BLaER1 treated with 17β-estradiol and CSF1 and Interleukin-3, amounts not matched to agents 10 nM and 100 nM (cell line): Measurements from ENCODE around the gene IDH2.
"Not testable (repeated sequence)": the region's sequence is repeated elsewhere in the genome, so short reads cannot be mapped to it uniquely, and the experiment has no call there.

ENCODE experiments used
- H3K27ac ChIP-seq, 11 experiments: shearing (Covaris generic); formaldehyde crosslinking; 2 replicates each; pipeline ENCODE4 v1.8.1; 2022
- H3K27me3 ChIP-seq, 11 experiments: shearing (Covaris generic); formaldehyde crosslinking; 2 replicates each; pipeline ENCODE4 v1.8.1; 2022
- H3K36me3 ChIP-seq, 11 experiments: shearing (Covaris generic); formaldehyde crosslinking; 2 replicates each; pipeline ENCODE4 v1.8.1; 2022
- H3K4me1 ChIP-seq, 10 experiments: shearing (Covaris generic); formaldehyde crosslinking; 2 replicates each; pipeline ENCODE4 v1.8.1; 2022
- H3K4me2 ChIP-seq, 11 experiments: shearing (Covaris generic); formaldehyde crosslinking; 2 replicates each; pipeline ENCODE4 v1.8.1; 2022
- H3K4me3 ChIP-seq, 10 experiments: shearing (Covaris generic); formaldehyde crosslinking; 2 replicates each; pipeline ENCODE4 v1.8.1; 2022
- H3K9ac ChIP-seq, 11 experiments: shearing (Covaris generic); formaldehyde crosslinking; 2 replicates each; pipeline ENCODE4 v1.8.1; 2022
- H3K9me3 ChIP-seq, 11 experiments: shearing (Covaris generic); formaldehyde crosslinking; replicated peaks in 1 of 11; 2 replicates each; pipeline ENCODE4 v1.8.1; 2022
- H4K20me1 ChIP-seq, 11 experiments: shearing (Covaris generic); formaldehyde crosslinking; 2 replicates each; pipeline ENCODE4 v1.8.1; 2022
- Cebpa-rat ChIP-seq, 11 experiments: shearing (Covaris generic); IDR thresholded peaks; 2 replicates each; pipeline ENCODE4 v1.8.1; 2022

IDH2 gene

DNA sequence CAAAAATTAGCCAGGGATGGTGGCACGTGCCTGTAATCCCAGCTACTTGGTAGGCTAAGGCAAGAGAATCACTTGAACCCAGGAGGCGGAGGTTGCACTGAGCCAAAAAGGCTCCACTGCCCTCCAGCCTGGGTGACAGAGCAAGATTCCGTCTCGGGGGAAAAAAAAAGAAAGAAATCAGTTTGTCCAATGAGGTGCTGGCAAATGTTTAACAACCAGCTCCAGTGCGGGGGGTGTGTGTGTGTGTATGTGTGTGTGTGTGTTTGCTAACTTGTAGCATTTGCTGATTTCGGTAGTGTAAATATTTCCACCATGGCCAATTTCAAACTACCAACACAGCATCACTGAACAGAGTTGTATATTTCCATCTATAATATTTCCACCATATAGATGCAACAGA, 23.8 kb upstream of the IDH2 start:
- Histone ChIP-seq H3K4me2 (no peak overlapping the region), H3K4me1 (peaks cover 5 to 18% (median 17%) of the 10 kb centered on the region in 10 experiments)
- TF ChIP-seq Cebpa-rat (IDR thresholded peaks at IDR 0.05) = no peak

DNA sequence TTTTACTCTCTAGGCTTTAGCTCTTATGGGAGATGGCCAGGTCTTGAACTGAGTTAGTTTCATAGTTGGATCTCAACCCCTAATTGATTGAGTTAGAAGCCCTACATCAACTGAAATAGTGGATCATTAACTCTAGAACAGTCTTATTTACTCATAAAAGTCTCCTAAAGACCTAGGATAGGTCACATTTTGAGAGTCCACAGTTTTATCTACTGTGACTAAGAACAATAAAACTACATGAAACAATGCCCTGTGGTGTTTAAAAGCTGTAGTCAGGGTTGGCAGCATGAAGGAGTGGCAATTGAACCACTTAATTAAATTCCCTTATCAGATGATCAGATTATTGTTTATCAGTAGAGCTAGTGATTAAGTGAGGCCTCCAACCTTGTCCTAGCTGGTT, 22.2 kb upstream of the IDH2 start:
- Histone ChIP-seq H3K4me2 (no peak overlapping the region), H3K36me3 (no peaks in the 10 kb centered on the region), H3K27me3 (no peaks in the 10 kb centered on the region), H3K4me3 (no peak overlapping the region), H3K9ac (no peak overlapping the region), H3K4me1 (peaks cover 0 to 3% (median 2%) of the 10 kb centered on the region in 10 experiments; a peak in 13 of 20 replicates), H3K27ac (no peak overlapping the region), H4K20me1 (no peaks in the 10 kb centered on the region), H3K9me3 (no peaks in the 10 kb centered on the region)
- TF ChIP-seq Cebpa-rat (IDR thresholded peaks at IDR 0.05) = no peak

More for the DNA sequence above, 23.8 kb upstream of the IDH2 start:
- Histone ChIP-seq H3K9ac (no peak overlapping the region), H3K27ac (no peak overlapping the region), H3K27me3 (no peaks in the 10 kb centered on the region), H4K20me1 (no peaks in the 10 kb centered on the region), H3K36me3 (no peaks in the 10 kb centered on the region), H3K9me3 (no peaks in the 10 kb centered on the region), H3K4me3 (no peak overlapping the region)

DNA sequence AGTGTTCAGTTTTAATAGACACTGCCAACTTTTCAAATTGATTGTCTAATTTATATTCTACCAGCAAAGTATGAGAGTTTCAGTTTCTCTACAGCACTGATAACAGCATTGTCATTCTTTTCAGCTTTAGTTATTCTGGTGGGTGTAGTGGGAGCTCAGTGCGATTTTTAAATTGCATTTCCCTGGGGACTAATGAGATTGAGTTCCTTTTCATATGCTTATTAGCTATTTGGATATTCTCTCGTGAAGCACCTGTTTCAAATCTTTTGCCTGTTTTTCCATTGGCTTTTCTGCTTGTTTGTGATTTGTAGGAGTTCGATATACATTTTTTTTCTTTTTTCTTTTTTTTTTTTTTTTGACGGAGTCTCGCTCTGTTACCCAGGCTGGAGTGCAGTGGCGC, 18.8 kb upstream of the IDH2 start:
- no peak overlapping the region for H3K27ac ChIP-seq
- H3K27me3 ChIP-seq = no peaks in the 10 kb centered on the region
- H4K20me1 ChIP-seq = no peaks in the 10 kb centered on the region
- H3K9ac ChIP-seq = no peak overlapping the region
- TF ChIP-seq Cebpa-rat (IDR thresholded peaks at IDR 0.05) = no peak
- H3K4me3 ChIP-seq = no peak overlapping the region
- no peaks in the 10 kb centered on the region; a peak in 1 of 22 replicates for H3K36me3 ChIP-seq
- H3K4me2 ChIP-seq = no peak overlapping the region
- H3K4me1 ChIP-seq = no peaks in the 10 kb centered on the region
- H3K9me3 ChIP-seq = peaks cover 0 to 5% (median 0%) of the 10 kb centered on the region in 11 experiments; a peak in 3 of 22 replicates

DNA sequence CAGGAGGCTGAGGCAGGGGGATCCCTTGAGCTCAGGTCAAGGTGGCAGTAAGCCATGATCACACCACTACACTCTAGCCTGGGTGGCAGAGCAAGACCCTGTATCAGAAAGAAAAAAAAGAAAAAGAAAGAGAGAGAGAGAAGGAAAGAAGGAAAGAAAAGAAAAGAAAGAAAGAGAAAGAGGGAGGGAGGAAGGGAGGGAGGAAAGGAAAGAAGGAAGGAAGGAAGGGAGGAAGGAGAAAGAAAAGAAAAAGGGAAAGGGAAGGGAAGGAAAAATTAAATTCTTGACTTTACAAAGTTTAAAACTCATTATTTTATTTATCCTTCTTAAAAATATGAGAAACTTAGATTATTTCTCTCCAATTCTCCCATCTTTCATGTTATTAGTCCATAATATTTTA, 17.1 kb upstream of the IDH2 start:
- Histone ChIP-seq H3K27ac (no peak overlapping the region), H3K4me2 (no peak overlapping the region), H3K4me3 (no peak overlapping the region), H3K36me3 (peaks cover 0 to 3% (median 0%) of the 10 kb centered on the region in 11 experiments; a peak in 3 of 22 replicates), H3K27me3 (no peaks in the 10 kb centered on the region), H3K9ac (no peak overlapping the region), H3K4me1 (no peaks in the 10 kb centered on the region), H3K9me3 (peaks cover 12 to 22% (median 15%) of the 10 kb centered on the region in 11 experiments), H4K20me1 (no peaks in the 10 kb centered on the region)
- no peak for TF ChIP-seq Cebpa-rat (IDR thresholded peaks at IDR 0.05)

DNA sequence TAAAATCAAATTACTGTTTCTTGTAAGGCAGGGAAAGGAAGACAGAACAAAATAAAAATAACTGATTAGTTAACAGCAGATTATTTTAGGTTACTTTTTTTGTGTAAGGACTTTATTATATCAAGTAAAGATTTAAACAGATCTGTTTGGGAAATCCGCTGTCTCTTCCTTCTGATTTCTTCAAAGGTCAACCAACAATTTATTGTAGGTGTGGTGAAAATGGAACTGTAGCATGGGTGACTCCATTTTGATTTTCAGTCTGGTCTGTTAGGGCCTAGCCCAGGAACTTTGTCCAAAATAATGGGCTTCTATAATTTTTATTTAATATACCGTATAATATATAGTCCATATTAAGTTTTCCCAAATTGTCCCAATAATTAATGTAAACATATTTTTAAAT, 13.5 kb upstream of the IDH2 start:
- Histone ChIP-seq H3K4me3 (no peak overlapping the region), H3K27ac (no peak overlapping the region), H3K9ac (no peak overlapping the region), H3K36me3 (peaks cover 0 to 5% (median 0%) of the 10 kb centered on the region in 11 experiments; a peak in 3 of 22 replicates), H3K9me3 (peaks cover 24 to 33% (median 27%) of the 10 kb centered on the region in 11 experiments), H3K4me1 (no peaks in the 10 kb centered on the region), H4K20me1 (no peaks in the 10 kb centered on the region), H3K27me3 (no peaks in the 10 kb centered on the region), H3K4me2 (no peak overlapping the region)
- no peak for TF ChIP-seq Cebpa-rat (IDR thresholded peaks at IDR 0.05)

DNA sequence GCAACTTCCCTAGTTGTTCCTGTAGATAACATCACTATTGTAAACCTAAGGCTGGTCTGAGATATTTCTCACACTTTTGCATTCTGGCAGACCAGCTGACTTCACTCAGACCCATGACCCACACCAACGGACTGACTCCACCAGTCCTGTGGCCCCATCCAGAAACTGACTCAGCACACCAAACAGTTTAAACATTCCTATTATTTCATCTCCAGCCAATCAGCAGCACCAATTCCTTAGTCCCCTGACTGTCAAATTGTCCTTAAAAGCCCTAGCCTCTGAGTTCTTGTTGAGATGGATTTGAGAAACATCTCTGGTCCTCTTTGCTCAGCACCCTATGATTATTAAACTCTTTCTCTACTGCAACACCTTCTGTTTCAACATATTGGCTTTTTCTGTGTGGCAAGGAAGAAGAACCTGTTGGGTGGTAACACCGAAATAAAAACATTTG, 12.2 kb upstream of the IDH2 start:
- Histone ChIP-seq H3K9ac (no peak overlapping the region), H3K4me3 (no peak overlapping the region), H4K20me1 (no peaks in the 10 kb centered on the region), H3K36me3 (peaks cover 0 to 5% (median 0%) of the 10 kb centered on the region in 11 experiments; a peak in 3 of 22 replicates), H3K27ac (no peak overlapping the region), H3K27me3 (no peaks in the 10 kb centered on the region), H3K4me2 (no peak overlapping the region), H3K9me3 (peaks cover 24 to 33% (median 27%) of the 10 kb centered on the region in 11 experiments), H3K4me1 (peaks cover 0 to 8% (median 0%) of the 10 kb centered on the region in 10 experiments; a peak in 6 of 20 replicates)
- TF ChIP-seq Cebpa-rat (IDR thresholded peaks at IDR 0.05) = no peak

DNA sequence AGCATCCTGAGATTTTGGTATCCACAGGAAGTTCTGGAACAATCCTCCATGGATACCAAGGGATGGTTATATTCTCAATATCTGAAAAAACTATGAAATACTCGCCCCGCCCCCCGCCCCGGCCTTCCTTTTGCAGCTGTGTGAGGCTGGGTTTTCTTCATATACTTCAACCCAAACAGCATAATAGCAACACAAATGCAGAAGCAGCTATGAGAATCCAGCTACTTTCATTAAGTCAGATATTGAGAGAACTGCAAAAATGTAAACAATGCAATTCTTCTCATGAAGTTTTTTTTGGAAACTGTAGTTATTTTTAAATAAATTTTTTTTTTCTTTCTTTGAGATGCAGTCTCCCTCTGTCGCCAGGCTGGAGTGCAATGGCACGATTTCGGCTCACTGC, 10.9 kb upstream of the IDH2 start:
- Histone ChIP-seq H3K27me3 (no peaks in the 10 kb centered on the region), H3K9ac (no peak overlapping the region)

DNA sequence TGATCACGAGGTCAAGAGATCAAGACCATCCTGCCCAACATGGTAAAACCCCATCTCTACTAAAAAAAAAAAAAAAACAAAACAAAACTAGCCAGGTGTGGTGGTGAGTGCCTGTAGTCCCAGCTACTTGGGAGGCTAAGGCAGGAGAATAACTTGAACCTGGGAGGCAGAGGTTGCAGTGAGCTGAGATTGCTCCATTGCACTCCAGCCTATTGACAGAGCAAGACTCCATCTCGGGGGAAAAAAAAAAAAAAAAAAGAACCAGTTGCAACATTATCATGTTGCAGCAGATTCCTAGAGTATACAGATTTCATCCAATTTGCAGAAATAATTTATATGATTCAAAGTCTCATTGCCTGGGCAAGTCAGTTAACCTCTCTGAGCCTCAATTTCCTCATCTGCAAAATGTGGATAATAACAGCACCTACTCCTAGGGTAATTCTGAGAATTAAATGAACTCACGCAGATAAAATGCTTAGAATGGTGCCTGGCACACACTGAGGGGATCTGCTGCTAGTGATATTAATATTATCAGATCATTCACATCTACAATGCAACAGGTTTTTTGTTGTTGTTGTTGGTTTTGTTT, 7.0 kb upstream of the IDH2 start:
- H3K9ac ChIP-seq, H3K36me3 ChIP-seq, H3K4me2 ChIP-seq, H3K4me3 ChIP-seq, H3K27me3 ChIP-seq, H3K27ac ChIP-seq, H4K20me1 ChIP-seq: not testable (repeated sequence)
- Histone ChIP-seq H3K4me1 (peaks cover 5 to 14% (median 10%) of the 10 kb centered on the region in 10 experiments; a peak in 18 of 20 replicates), H3K9me3 (peaks cover 8 to 14% (median 10%) of the 10 kb centered on the region in 11 experiments)

More for the DNA sequence above, 10.9 kb upstream of the IDH2 start:
- H3K4me3 ChIP-seq = no peak overlapping the region
- H3K36me3 ChIP-seq = peaks cover 0 to 5% (median 0%) of the 10 kb centered on the region in 11 experiments; a peak in 3 of 22 replicates
- H3K27ac ChIP-seq = no peak overlapping the region
- H3K9me3 ChIP-seq = peaks cover 24 to 33% (median 27%) of the 10 kb centered on the region in 11 experiments
- TF ChIP-seq Cebpa-rat (IDR thresholded peaks at IDR 0.05) = no peak
- H4K20me1 ChIP-seq = no peaks in the 10 kb centered on the region
- H3K4me1 ChIP-seq = peaks cover 0 to 8% (median 0%) of the 10 kb centered on the region in 10 experiments; a peak in 6 of 20 replicates
- H3K4me2 ChIP-seq = no peak overlapping the region

DNA sequence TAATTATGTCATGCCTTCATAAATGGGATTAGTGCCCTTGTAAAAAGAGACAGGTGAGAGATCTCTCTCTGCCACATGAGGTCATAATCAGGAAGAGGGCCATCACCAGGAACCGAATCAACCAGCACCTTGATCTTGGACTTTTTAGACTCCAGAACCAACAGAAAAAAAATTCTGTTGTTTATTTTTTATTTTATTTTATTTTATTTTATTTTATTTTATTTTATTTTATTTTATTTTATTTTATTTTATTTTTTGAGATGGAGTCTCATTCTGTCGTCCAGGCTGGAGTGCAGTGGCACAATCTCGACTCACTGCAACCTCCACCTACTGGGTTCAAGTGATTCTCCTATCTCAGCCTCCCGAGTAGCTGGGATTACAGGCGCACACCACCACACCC, 5.8 kb upstream of the IDH2 start:
- H3K9ac ChIP-seq, H3K36me3 ChIP-seq, H3K9me3 ChIP-seq, H3K4me2 ChIP-seq, H3K4me3 ChIP-seq, H3K27ac ChIP-seq, H4K20me1 ChIP-seq: not testable (repeated sequence)
- peaks cover 6 to 16% (median 13%) of the 10 kb centered on the region in 11 experiments; a peak in 15 of 22 replicates for H3K27me3 ChIP-seq
- peaks cover 8 to 18% (median 15%) of the 10 kb centered on the region in 10 experiments; a peak in 19 of 20 replicates for H3K4me1 ChIP-seq
